IPS DF 4.7 (cell line): Measurements from ENCODE around the gene CDC42BPB.

ENCODE experiments used
- DNase-seq: peaks from one replicate; pipeline ENCODE4 v3.0.0-alpha.2; 2013; ENCODE audit warnings: low spot score; ENCODE audit errors: extremely low read depth

The CDC42BPB gene

DNA sequence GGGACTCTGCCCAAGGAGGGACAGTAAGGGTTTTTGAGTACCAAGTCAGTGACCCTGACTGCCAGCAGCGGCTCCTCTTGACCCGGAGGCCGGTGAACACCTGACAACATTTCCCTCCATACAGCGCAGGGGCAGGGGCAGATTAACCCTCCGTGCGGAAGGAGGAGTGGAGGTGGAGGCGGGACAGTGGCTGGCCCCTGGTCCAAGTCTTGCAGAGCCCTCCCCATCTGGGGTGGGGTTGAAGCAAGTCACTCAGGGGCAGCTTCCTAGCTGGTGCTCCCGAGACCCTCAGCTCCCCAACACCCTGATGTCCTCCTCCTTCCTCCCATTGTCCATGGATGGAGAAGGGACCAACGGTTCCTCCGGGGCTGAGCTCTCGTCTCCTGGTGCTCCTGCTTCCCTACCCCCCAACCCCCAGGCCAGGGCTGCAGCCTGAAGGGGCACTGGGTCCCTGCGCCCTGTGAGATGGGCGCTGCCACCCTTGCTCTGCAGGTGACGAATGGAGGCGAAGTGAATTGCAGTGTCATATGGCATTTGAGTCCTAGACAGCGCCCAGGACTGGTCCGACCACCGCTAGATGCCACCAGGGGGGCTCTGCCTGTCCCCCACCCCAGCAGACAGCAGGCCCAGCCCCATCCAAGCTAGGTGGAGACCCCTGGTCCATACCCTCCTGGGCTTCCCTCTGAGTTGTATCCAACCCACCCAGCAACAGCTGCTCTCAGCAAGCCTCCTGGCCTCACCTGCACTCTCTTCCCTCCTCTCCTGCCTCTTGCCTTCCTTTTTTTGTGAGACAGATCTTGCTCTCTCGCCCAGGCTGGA is 141.8 kb downstream of the CDC42BPB start:
- no peak for DNase-seq

DNA sequence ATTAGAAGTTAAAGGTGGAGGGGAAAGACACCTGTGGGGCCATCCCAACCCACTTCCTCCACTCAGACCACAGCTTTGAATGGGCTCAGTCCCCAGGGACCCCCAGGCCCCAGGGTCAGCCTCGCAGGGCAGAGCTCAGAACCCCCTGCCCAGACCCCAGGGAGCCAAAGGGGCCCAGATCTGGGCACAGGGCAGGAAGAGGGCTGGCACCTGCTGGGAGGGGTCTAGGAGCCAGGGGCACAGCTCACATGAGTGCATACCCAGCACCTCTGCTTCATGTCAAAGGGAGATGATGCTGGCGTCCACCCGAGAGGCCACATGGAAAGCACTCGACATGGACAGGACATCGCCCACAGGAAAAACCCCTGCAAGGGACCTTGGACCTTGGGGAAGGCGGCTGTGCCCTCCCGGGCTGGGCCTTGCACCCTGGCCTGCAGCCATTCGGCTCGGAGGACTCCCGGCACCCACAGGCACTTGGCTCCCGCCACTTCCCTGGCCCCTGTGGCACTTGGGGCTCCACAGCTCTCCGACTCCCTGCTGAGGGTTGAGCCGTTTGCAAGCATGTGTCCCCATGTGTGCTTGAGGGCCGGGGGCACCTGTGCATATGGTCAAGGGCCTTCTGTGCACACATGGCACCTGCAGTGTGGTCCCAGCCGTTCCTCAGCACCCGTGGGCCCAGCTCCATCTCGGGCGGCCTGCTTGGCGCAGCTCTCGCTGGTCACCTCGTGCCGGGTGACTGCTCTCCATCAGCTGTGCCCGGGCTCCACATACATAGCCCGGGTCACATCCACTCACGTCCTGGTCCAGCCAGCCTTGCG is 142.7 kb downstream of the CDC42BPB start:
- no peak for DNase-seq

DNA sequence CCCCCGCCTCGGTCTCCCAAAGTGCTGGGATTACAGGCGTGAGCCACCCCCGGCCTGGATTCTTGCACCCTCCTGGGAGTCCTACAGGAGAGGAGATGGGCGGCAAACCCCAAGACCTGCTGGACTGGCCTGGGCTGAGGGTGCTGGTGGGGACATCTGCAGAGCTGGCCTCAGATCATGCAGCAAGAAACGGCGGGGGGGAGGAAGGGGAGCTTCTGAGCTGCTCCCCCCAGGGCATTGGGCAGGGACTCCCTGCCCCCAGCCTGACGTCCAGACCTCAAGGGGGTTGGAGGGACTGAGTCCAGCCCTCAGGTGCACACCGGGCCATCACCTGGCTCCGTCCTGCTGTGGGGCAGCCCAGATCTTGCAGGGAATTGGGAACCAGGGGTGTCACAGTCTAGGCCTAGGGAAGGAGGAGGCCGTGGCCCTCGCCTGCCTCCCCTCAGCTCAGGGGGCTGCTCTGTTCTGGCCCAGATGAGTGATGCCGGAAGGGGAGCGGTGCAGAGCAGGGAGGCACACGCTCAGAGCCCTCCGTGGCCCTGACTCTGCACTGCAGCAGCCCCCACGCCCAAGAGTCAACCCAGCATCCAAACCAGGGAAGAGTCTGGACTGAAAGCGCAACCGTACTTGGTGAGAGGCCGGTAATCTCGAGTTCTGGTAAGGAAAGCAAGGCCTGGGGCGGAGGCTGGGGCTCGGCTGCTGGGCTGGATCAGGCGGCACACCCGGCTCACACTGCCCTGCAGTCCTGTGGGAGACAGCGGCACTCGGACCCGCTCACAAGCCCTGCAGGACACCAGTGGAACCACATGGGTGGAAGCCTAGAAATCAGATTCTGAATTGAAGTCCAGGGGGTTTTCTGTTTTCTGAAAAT is 143.8 kb downstream of the CDC42BPB start:
- no peak for DNase-seq

DNA sequence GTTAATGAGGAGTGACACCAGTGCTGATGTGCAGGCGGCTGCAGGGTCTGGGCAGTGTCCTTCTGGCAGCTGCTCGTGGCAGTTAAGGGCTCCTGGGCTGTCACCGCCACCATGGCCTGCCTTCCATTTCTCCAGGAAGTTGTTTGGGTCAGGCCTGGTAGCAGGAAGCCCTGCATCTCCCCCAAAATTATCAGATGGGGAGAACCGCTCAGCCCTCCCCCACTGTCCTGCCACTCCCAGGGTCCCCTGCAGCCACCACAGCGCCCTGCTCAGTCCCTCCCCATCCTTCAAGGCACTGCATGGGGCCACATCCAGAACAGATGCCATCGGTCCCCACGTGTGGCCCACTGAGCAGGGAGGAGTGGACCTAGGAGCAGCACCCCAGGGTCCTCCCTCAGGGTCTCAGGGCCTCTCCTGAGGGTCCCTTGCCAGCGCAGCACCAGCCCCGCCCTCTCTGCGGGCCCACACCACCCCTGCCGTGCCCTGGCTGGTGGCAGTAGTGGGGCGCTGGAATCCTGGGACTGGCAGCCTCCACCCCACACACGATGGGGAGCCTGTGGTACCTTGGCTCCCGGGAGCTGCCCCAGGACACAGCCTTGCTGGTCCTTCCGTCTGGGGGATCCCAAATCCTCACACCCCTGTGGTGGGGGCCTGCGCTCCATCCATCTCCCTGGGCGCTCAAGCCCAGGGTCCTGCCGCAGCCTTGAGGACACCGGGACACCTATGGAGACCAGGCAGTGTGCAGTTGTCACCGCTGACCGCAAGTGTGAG is 145.2 kb downstream of the CDC42BPB start:
- no peak for DNase-seq

GRCh38 chr14:102911541-102911951 is 145.8 kb downstream of the CDC42BPB start:
- DNase-seq, result no peak

DNA sequence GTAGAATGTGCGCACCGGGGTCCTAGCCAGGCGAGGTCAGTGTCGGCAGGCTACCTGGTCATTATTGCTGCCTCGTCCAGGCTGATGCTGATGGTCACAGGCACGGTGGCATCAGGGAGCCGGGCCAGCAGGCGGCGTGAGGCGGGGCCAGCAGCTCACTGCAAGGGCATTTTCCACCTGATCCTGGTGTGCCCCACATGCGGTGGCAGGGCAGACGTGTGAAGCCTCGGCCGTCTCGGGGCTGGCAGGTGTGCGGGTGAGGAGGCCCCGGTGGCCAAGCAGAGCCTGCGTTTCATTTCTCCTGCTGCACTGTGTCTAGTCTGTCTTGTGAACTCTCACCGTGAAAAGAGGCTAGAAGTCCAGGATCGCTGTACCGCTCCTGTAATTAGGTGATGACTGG is 146.9 kb downstream of the CDC42BPB start:
- DNase-seq, result no peak

GRCh38 chr14:102909911-102910310 is 147.4 kb downstream of the CDC42BPB start:
- DNase-seq, result no peak

- no peak for DNase-seq
These were observed 147.9 kb downstream of the CDC42BPB start for GRCh38 chr14:102909462-102909861.

DNA sequence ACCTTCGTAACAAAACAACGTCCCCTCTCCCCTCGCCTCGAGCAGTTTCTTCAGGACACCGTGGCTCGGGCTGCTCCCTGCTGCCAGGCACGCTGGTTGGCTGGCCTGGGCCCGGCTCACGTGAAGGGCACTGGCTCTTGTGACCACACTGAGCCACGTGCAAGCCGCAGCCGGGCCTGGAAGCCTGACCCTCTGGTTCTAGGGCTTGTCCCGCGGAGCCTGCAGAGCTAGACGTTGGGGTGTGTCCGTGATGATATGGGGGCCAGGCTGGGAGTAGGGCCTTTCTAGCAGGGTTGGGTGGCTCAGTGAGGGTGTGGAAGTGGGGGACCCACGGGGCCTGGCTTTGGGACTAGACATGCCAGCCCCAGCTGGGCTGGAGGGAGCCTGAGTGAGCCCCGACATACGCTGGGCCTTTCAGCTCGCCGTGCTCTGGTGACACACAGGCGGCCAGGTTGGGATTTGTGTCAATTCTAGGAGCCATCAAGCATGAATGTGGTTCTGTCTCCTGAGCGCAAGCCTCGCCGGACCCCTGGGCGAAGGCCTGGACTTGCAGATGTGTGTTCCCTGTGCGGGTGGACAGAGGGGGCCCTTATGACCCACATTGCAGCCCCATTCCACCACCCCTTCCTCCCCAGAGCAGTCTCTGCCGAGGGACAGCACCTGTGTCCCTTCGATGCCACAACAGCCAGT is 148.4 kb downstream of the CDC42BPB start:
- no peak for DNase-seq

DNA sequence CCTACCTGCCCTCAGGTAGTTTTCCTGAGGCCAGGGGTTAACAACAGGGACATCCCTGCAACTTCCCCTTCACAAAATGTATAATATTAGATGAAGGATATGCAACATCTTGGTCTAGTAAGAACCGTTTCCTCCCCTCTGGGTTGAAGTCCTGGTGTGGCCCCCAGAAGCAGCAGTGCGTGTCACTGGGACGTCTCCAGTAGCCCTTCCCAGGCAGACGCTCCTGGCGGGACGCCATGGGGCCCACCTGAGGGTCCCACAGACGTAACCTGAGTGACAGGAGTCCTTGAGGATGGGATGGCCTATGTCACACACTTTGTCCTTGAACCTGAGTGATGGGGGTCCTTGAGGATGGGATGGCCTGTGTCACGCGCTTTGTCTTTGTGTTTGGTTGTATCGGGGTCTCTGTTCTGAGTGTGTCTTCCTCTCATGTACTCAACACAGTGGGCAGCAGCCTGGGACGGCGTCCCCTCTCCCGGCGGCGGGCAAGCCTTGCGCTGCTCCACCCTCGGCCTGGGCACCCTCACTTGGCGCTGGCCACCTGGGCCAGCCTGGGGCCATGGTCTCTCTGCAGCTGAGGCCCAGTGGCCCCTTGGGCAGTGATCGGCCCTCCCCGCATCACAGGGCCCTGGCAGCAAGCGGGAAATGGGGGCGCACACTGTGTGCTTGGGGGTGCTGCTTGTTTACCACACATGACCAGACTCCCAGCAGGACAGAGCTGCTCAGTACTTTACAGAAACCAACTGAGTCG is 149.2 kb downstream of the CDC42BPB start:
- no peak for DNase-seq

DNA sequence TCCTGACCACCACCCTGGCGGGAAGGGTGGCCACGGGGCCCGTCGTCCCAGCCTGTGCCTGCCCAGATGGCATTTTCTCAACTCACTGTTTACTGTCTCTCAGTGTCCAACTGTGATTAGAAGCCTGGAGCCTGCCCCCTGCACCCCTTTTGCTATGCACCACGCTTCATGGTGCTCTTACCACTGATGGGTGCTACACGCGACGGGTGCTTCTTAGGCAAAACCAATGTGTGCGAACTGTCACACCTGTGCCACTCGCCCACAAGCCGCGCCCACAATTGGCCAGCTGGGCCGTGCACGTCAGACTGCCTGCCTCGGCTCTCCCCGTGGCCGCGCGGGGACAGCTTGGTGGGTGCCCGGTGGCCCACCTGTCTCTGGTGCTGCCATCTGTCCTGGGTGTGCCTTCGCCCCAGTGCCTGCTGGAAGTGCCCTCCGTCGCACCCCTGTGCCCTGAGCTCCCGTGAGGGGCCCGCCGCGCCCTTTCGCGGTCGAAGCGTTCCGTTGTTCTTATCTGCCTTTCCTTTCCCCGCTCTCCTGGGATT is 150.0 kb downstream of the CDC42BPB start:
- no peak for DNase-seq

GRCh38 chr14:102906616-102907302 is 150.6 kb downstream of the CDC42BPB start:
- DNase-seq, result no peak

DNA sequence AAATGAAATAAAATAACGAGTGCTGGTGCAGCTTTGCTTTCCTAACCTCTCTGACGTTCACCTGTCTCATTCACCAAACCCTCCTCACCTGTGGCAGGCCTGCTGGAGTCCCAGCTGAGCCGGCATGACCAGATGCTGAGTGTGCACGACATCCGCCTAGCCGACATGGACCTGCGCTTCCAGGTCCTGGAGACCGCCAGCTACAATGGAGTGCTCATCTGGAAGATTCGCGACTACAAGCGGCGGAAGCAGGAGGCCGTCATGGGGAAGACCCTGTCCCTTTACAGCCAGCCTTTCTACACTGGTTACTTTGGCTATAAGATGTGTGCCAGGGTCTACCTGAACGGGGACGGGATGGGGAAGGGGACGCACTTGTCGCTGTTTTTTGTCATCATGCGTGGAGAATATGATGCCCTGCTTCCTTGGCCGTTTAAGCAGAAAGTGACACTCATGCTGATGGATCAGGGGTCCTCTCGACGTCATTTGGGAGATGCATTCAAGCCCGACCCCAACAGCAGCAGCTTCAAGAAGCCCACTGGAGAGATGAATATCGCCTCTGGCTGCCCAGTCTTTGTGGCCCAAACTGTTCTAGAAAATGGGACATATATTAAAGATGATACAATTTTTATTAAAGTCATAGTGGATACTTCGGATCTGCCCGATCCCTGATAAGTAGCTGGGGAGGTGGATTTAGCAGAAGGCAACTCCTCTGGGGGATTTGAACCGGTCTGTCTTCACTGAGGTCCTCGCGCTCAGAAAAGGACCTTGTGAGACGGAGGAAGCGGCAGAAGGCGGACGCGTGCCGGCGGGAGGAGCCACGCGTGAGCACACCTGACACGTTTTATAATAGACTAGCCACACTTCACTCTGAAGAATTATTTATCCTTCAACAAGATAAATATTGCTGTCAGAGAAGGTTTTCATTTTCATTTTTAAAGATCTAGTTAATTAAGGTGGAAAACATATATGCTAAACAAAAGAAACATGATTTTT is 151.9 kb downstream of the CDC42BPB start:
- no peak for DNase-seq

DNA sequence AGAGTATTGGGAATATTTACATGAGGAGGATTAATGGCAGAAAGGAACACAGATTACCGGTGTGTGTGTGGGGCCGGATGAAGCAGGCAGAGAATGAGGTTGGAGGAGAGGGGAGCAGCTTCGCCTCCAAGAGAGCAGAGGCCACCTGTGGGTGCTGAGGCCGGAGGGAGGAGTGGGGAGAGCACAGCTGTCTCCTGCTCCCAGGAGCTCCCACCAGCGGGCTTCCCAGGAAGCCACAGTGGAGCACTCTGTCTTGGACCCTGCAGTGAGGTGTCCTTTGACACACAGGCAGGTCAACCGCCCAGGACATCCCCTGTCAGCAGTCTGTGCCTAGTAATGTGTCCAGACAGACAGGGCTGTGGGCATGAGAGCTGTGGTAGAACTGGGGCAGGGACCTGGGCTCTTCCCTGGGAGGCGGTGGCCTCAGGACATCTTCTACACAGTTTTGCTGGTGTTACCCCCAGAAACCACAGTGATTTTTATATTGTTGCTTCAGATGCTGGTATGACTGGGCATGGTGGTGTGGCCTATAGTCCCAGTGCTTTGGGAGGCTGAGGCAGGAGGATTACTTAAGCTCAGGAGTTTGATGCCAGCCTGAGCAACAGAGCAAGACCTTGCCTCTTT is 153.3 kb downstream of the CDC42BPB start:
- DNase-seq, result no peak

DNA sequence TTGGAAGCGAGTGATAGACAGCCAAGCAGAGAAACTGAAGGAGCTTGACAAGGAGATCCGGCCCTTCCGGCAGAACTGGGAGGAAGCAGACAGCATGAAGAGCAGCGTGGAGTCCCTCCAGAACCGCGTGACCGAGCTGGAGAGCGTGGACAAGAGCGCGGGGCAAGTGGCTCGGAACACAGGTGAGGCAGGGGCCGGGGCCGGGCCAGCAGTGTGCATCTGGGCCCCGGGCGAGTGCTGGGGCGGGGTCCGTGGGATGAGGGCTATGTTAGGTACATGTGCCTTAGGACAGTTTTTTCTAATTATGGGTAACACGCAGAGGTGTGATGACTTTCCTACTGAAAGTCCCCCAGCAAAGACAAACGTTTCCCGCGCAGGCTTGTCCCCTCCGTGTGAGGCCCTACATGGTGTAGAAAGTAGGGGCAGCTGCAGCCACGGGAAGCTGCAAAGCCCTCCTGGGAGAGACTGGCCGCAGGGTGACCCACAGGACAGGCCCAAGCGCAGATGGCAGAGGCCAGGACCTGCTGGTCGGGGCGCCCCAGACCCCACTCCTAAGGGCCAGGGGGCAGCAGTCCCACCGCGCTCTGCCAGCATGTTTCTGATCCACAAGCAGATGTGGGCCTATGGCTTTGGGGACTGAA is 154.0 kb downstream of the CDC42BPB start:
- no peak for DNase-seq

DNA sequence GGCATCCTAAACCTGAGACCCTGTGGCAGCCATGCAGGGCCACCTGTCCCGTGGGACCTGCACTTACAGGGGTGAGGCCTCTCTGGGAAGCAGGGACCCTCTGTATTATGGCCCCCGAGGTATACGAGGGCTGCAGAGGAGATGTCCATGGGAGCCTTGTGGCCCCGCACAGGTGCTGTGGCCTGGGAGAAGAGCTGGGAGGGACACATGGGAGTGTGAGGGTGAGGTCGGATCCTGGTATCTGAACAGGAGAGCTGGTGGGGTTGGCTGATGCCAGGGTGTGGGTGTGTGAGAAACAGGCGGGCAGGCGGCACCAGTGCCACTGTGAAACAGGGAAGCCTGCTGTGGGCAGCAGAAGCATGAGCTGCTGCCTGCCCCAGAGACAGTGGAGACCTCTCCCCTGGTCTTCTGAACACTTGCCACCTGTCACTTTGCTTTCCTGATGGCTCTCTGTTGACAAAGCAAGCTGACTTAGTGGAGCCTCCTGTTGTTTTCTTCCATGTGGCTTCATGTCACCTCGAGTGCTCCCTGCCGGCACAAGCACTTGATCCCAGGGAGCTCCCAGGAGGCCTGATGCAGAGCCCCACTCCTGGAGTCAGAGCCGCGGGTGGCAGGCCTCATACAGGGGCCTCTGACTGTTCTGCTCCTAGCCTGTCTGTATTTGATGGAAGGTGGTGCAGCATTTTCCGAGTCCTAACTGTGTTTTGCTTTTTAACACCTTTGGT is 154.7 kb downstream of the CDC42BPB start:
- no peak for DNase-seq
